Measurements from ENCODE around the gene AHI1.
"Not testable (repeated sequence)": the region's sequence is repeated elsewhere in the genome, so short reads cannot be mapped to it uniquely, and the experiment has no call there.

Gene AHI1

DNA sequence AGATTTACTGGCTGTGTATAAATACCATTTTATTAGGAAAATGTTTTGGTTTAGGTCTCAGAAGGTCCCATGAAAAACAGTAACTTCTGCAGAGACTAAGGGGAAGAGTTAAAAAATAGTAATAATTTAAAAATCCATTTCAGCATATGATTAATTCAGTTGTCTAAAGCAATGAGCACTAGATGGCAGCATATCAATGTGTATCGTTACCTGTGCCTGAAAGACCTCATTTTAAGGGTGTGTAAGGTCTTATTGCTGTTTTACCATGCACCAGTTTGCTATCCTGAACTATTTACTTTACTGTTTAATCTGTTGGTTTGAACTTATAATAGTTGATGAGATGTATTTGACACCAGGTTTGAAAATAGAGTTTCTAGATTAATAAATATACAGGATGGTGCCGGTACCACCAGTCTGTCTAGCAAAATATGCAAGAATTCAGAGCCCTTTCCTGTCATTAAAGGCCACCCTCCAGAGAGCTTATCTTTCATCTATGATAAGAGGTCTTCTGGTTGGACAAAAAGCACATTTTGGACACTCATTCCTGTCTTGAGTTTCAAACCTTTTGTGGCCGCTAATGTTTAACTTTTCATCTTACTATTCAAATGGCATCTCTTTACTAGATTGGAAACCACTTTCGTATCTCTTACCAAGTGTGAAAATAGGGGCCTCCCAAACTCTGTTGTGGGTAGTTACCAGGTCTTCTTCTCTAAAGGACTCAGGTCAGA, 8.9 kb upstream of the AHI1 start:
- no peak for DNase-seq (ENCODE audit: low read depth in 1 of 2, low spot score in 1 of 2)

DNA sequence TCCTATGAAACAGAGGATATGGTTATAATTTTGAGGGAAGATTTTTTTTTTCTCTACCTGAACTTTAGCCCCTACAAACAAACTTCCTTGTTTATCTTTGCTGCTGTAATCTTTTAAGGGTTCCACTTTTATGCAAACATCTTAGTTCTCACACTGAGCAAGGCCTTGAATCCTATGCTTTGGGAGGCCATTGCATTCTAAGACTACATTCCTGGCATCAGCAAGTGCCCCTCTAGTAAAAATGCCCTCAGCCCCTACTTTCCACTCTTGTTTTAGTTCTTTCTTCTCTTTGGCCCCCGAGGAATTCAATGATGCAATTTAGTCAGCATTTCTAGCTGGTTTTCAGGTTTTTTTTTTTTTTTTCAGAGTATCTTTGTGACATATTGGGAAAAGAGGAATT, 8.1 kb upstream of the AHI1 start:
- DNase-seq (ENCODE audit: low read depth in 1 of 2, low spot score in 1 of 2) = no peak

DNA sequence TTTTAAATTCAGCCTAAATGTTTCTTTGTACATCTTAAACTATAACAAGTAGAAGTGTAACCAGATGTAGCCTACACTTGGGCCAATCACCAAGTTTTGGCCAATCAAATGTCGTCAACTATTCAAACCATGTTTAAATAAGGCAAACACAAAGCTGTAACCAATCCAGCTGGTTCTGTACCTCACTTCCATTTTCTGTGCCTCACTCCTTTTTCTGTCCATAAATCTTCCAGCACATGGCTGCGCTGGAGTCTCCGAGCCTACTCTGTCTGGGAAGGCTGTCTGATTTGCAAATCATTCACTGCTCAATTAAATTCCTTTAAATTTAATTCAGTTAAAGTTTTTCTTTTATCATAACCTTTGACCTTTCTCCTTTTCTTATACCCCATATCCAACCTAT, 7.7 kb upstream of the AHI1 start:
- DNase-seq (ENCODE audit: low read depth in 1 of 2, low spot score in 1 of 2) = no peak

DNA sequence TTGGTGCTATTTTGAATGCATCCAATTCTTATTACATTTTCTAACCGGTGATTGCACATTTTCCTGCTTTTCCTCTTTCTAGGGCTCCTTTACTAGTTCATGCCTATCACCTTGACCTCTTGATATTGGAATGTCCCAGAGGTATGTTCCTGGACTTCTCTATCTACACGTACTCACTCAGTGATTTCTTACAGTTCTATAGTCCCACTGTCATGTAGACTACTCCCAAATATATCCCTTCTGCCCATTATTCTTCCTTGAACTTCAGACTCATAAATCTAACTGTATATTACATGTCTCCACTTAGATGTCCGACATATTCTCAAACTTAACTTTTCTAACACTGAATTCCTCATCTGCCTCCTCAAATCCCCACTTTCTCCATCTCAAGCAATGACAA, 7.2 kb upstream of the AHI1 start:
- DNase-seq (ENCODE audit: low read depth in 1 of 2, low spot score in 1 of 2) = no peak

GRCh38 chr6:135503703-135504475, 6.3 kb upstream of the AHI1 start:
- DNase-seq (ENCODE audit: low read depth in 1 of 2, low spot score in 1 of 2) = no peak

- no peak for DNase-seq (ENCODE audit: low read depth in 1 of 2, low spot score in 1 of 2)
Observed at GRCh38 chr6:135499441-135500340, 2.2 kb upstream of the AHI1 start.

GRCh38 chr6:135498185-135498841, 773 bp upstream of the AHI1 start:
- DNase-seq (ENCODE audit: low read depth in 1 of 2, low spot score in 1 of 2) = peak; percentile 19 to 31

DNA sequence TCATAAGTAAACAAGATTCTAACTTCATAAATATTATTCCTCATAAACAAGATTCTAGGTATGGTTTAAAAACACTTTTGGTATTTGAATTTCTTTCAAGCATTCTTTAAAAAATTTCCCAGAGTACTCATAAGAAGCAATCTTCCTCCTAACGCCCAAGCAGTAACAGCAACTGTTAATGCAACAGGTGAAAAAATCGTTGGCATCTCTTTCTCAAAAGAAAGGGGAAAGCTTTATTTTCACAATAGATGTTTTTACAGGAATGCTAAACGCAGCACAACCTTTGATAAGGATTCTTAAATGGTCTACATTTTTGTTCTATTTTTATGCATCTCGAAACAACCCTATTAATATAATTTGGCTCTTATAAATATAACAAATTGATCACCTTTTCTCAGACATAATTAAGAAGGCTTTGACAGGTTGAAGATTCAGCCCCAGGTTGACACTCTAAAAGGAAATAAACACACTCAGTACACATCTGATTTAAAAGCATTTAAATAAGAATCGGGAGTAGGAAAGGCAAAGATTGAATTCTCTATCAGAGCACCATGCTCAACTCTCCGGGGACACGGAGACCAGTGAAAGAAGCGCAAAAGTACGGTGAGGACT, 634 bp downstream of the AHI1 start:
- no peak for DNase-seq (ENCODE audit: low read depth in 1 of 2, low spot score in 1 of 2)

GRCh38 chr6:135493218-135493961, 4.2 kb downstream of the AHI1 start:
- DNase-seq (ENCODE audit: low read depth in 1 of 2, low spot score in 1 of 2) = no peak

GRCh38 chr6:135490381-135490780, 7.2 kb downstream of the AHI1 start:
- no peak for DNase-seq (ENCODE audit: low read depth in 1 of 2, low spot score in 1 of 2)

GRCh38 chr6:135488023-135488422, 9.5 kb downstream of the AHI1 start:
- DNase-seq (ENCODE audit: low read depth in 1 of 2, low spot score in 1 of 2) = no peak

DNA sequence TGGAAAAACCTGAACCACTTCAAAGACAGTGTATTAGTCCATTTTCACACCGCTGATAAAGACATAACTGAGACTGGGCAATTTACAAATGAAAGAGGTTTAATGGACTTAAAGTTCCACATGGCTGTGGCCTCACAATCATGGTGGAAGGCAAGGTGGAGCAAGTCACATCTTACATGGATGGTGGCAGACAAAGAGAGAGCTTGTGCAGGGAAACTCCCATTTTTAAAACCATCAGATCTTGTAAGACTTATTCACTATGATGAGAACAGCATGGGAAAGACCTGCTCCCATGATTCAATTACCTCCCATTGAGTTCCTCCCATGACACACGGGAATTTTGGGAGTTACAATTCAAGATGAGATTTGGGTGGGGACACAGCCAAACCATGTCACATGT, 13.6 kb downstream of the AHI1 start:
- DNase-seq (ENCODE audit: low read depth in 1 of 2, low spot score in 1 of 2) = not testable (repeated sequence)

- DNase-seq (ENCODE audit: low read depth in 1 of 2, low spot score in 1 of 2) = no peak
Observed at GRCh38 chr6:135481783-135482369, 15.7 kb downstream of the AHI1 start.

- DNase-seq (ENCODE audit: low read depth in 1 of 2, low spot score in 1 of 2) = no peak
Observed at GRCh38 chr6:135479601-135480000, 17.9 kb downstream of the AHI1 start.

GRCh38 chr6:135478626-135479025, 18.9 kb downstream of the AHI1 start:
- no peak for DNase-seq (ENCODE audit: low read depth in 1 of 2, low spot score in 1 of 2)

DNA sequence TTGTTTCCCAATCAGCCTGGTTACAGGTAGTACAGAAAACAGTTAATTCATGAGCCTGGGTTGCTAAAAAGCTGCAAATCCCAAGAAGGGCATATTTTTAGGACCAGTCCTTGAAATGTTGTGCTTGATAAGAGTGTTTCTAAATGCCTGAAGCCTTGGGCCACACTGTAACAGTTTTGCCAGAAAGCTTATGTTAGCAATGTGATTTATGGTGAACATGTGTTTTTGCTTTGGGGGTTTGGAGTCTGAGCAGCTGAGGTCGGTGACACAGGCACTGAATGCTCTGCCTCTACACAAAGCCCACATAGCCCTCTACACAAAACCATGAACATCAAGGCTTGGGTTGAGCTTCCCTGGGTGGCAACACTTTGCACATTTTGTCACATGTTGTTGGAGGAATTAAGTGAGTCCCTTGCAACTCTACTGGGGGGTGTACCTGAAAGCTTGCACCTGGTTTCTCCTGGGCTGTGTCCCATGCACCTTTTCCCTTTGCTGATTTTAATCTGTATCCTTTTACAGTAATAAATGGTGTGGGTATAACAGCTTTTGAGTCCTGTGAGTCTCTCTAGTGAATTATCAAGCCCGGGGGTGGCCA, 22.2 kb downstream of the AHI1 start:
- no peak for DNase-seq (ENCODE audit: low read depth in 1 of 2, low spot score in 1 of 2)

- no peak for DNase-seq (ENCODE audit: low read depth in 1 of 2, low spot score in 1 of 2)
Observed at GRCh38 chr6:135474362-135474761, 23.2 kb downstream of the AHI1 start.

DNA sequence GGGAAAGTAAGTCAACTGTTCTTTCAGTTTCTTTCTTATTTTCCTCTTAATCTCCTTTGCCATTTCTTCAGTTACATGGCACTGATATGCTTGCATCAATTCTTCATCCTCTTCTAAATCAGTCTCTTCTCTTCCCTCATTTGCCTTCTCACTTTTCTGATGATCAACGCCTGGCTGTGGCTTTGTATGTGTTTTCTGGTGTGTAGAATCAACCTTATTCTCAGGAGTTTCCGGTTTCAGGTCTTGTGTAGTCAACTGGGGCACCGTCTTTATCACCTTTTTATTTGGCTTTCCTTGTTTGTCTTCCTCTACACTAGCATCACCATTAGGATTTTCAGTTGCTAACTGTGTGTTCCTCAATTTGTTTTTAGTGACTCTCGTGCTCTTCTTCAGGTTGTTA, 31.6 kb downstream of the AHI1 start:
- no peak for DNase-seq (ENCODE audit: low read depth in 1 of 2, low spot score in 1 of 2)

GRCh38 chr6:135465307-135465706, 32.2 kb downstream of the AHI1 start:
- no peak for DNase-seq (ENCODE audit: low read depth in 1 of 2, low spot score in 1 of 2)
